ENCODE results near the gene OR2J1.
"Not testable (repeated sequence)": the region's sequence is repeated elsewhere in the genome, so short reads cannot be mapped to it uniquely, and the experiment has no call there.

Gene OR2J1

DNA sequence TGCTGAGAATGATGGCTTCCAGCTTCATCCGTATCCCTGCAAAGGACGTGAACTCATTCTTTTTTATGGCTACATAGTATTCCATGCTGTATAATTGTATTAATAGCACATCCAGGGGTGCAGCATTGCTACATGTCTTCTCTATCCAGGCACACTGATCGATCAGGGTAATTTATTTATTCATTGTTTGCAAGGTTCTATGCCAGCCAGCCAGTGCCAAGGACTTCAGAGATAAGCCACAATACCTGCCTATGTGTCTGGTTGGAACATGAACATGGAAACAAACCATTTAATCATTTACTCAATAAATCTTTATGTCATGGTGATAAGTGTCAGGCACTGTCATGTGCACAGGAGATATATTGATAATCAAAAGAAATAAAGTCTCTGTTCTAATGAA, 6.3 kb upstream of the OR2J1 start:
- no peak for DNase-seq (ENCODE audit: insufficient read length, low spot score)
- FAIRE-seq = no peak
- TF ChIP-seq, protein P1, sequence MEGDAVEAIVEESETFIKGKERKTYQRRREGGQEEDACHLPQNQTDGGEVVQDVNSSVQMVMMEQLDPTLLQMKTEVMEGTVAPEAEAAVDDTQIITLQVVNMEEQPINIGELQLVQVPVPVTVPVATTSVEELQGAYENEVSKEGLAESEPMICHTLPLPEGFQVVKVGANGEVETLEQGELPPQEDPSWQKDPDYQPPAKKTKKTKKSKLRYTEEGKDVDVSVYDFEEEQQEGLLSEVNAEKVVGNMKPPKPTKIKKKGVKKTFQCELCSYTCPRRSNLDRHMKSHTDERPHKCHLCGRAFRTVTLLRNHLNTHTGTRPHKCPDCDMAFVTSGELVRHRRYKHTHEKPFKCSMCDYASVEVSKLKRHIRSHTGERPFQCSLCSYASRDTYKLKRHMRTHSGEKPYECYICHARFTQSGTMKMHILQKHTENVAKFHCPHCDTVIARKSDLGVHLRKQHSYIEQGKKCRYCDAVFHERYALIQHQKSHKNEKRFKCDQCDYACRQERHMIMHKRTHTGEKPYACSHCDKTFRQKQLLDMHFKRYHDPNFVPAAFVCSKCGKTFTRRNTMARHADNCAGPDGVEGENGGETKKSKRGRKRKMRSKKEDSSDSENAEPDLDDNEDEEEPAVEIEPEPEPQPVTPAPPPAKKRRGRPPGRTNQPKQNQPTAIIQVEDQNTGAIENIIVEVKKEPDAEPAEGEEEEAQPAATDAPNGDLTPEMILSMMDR (IDR thresholded peaks at IDR 0.05; ENCODE audit: insufficient read depth, missing control alignments) = no peak

DNA sequence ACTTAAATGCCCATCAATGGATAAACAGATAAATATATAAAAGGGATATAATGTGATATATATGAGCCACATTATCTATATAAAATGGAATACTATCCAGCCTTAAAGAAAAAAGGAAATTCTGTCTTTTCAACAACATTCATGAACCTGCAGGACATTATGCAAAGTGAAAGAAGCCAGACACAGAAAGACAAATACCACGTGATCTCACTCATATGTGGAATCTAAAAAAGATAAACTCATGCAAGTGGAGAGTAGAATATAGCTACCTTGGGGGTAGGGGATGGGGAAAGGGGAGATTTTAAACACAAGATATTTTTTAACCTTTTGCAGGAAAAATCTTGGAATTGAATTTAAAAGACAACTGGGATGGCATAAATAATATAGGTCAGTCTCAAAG, 1.5 kb upstream of the OR2J1 start:
- TF ChIP-seq, protein P1 (IDR thresholded peaks at IDR 0.05; ENCODE audit: insufficient read depth, missing control alignments) = no peak
- FAIRE-seq = no peak

DNA sequence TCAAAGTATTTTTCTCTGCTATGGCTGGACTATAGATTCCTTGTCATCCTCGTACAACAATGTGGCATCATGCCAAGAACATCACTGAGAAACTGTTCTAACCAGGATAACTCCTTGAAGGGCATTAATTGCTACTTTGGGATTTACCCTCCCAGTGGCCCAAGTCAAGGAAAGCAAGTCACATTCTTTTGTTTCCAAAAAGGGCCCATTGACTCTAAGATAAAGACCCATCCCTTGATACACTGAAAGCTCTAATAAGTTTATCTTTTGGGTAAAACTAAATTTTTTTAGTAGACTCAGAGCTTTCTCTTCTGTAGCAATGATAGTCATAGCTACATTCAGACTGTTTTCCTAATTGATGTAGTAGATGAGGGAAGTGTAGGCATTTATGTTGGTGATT, 8.5 kb downstream of the OR2J1 start, which contains the start of gene OR2J3:
Gene OR2J3, plus strand, starts transcription at position 301 of the 400 bp plus-strand sequence. CDS start 3,833 bp downstream, outside the sequence.
- DNase-seq (ENCODE audit: insufficient read length, low spot score) (no peak), FAIRE-seq (no peak)
- TF ChIP-seq, protein P1 (IDR thresholded peaks at IDR 0.05; ENCODE audit: insufficient read depth, missing control alignments) = no peak

More for the DNA sequence above, 1.5 kb upstream of the OR2J1 start:
- DNase-seq (ENCODE audit: insufficient read length, low spot score) = no peak

DNA sequence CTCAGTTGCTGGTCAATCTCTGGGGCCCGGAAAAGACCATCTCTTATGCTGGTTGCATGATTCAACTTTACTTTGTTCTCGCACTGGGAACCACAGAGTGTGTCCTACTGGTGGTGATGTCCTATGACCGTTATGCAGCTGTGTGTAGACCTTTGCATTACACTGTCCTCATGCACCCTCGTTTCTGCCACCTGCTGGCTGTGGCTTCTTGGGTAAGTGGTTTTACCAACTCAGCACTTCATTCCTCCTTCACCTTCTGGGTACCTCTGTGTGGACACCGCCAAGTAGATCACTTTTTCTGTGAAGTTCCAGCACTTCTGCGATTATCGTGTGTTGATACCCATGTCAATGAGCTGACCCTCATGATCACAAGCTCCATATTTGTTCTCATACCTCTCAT, 12.8 kb downstream of the OR2J1 start:
- FAIRE-seq (no peak), DNase-seq (ENCODE audit: insufficient read length, low spot score) (no peak)
- TF ChIP-seq, protein P1 (IDR thresholded peaks at IDR 0.05; ENCODE audit: insufficient read depth, missing control alignments) = no peak

DNA sequence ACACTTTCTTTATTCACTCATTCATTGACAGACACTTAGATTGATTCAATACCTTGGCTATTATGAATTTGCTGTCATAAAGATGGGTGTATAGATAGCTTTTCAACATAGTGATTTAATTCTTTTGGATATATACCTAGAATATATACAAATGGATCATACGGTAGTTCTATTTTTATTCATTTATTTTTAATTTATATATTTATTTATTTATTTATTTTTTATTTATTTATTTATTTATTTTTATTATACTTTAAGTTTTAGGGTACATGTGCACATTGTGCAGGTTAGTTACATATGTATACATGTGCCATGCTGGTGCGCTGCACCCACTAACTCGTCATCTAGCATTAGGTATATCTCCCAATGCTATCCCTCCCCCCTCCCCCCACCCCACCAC, 15.7 kb downstream of the OR2J1 start:
- DNase-seq (ENCODE audit: insufficient read length, low spot score); FAIRE-seq: not testable (repeated sequence)

DNA sequence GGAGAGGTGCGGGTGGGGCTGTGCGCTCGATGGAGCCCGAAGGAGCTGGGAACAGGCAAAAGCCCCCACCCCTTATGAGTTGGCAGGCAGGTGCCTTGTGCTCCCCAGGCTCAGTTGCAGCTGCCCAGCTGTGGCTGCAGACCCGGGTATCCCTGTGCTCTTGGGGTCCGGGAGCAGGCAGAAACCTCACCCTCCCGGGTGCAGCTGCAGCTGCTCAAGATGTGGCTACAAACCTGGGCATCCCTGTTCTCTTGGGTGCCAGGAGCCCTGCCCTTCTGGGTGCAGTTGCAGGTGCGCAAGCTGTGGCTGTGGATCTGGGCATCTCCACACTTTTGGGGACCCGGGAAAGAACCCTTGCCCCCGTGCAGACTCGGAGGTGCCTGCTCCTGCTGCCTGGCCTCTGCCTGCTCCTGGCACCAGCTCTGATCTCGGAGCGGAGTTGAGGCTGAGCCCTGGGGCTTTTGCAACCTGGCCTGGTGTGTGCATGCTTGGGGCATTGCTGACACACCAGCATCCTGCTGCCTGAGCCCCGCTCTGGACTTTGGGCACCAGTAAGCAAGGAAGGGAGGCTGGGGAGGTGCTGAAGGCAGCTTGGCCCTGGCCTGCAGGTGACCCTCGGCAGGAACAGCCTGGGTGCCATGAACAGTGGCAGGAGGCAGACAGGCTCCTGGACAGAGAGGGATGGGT, 30.2 kb downstream of the OR2J1 start:
- no peak for FAIRE-seq
- no peak for DNase-seq (ENCODE audit: insufficient read length, low spot score)
- TF ChIP-seq, protein P1 (IDR thresholded peaks at IDR 0.05; ENCODE audit: insufficient read depth, missing control alignments) = no peak

DNA sequence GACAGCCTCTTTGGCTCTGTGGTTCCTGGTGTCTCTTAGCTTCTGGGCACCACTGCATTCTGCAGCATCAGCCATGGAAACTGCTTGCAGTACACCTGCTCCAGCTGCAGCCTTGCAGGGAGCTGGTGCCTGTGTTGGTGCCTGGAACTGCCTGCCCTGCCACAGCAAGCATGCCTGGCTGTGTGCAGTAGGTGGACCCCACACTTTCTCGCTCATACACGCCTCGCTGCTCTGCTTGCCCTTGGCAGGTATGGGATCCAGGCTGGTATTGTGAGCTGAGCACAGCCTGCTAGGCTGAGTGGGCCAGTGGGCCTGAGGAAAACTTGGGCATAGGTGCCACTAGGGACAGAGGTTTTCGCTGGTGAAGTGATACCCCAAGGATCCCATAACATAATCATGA, 31.4 kb downstream of the OR2J1 start:
- TF ChIP-seq, protein P1 (IDR thresholded peaks at IDR 0.05; ENCODE audit: insufficient read depth, missing control alignments) = no peak
- FAIRE-seq (no peak), DNase-seq (ENCODE audit: insufficient read length, low spot score) (no peak)

Data from D721Med (cell line).